ENCODE measurements around the gene CCSER1.
"Not testable (repeated sequence)": the region's sequence is repeated elsewhere in the genome, so short reads cannot be mapped to it uniquely, and the experiment has no call there.

CCSER1 gene

GRCh38 chr4:90292438-90292837, 165.2 kb downstream of the CCSER1 start:
- no peaks in the 10 kb centered on the region for H3K79me2 ChIP-seq (ENCODE audit: control insufficient read depth, low read length)

GRCh38 chr4:90293320-90293719, 166.1 kb downstream of the CCSER1 start:
- Histone ChIP-seq H3K27ac (ENCODE audit: low read depth, low read length) (no peak overlapping the region), H3K4me2 (ENCODE audit: low read length) (no peak overlapping the region), H4K20me1 (ENCODE audit: control insufficient read depth, insufficient read depth, low read depth, low read length) (no peaks in the 10 kb centered on the region), H3K27me3 (ENCODE audit: control insufficient read depth, low read length) (no peaks in the 10 kb centered on the region), H3K9me2 (replicated peaks; ENCODE audit: control insufficient read depth, low read length) (no peaks in the 10 kb centered on the region), H3K36me3 (ENCODE audit: control insufficient read depth, low read length) (no peaks in the 10 kb centered on the region), H3K4me1 (ENCODE audit: control insufficient read depth, low read length) (no peaks in the 10 kb centered on the region), H3K79me2 (ENCODE audit: control insufficient read depth, low read length) (no peaks in the 10 kb centered on the region), H3F3A (ENCODE audit: control insufficient read depth, insufficient read depth) (no peaks in the 10 kb centered on the region), H3K9me3 (ENCODE audit: control insufficient read depth, insufficient read depth, low read length) (no peaks in the 10 kb centered on the region), H3K4me3 (ENCODE audit: low read length) (no peak overlapping the region)
- TF ChIP-seq CTCF (IDR thresholded peaks at IDR 0.05; ENCODE audit: low read depth, low read length, poor library complexity, severe bottlenecking) (no peak), EZH2phosphoT487 (IDR thresholded peaks at IDR 0.05; ENCODE audit: borderline replicate concordance, low read length) (no peak)

More at GRCh38 chr4:90292438-90292837, 165.2 kb downstream of the CCSER1 start:
- Histone ChIP-seq H3K4me1 (ENCODE audit: control insufficient read depth, low read length) (no peaks in the 10 kb centered on the region), H3F3A (ENCODE audit: control insufficient read depth, insufficient read depth) (no peaks in the 10 kb centered on the region), H3K27me3 (ENCODE audit: control insufficient read depth, low read length) (no peaks in the 10 kb centered on the region), H3K36me3 (ENCODE audit: control insufficient read depth, low read length) (no peaks in the 10 kb centered on the region), H3K9me3 (ENCODE audit: control insufficient read depth, insufficient read depth, low read length) (no peaks in the 10 kb centered on the region), H4K20me1 (ENCODE audit: control insufficient read depth, insufficient read depth, low read depth, low read length) (no peaks in the 10 kb centered on the region), H3K4me3 (ENCODE audit: low read length) (no peak overlapping the region), H3K27ac (ENCODE audit: low read depth, low read length) (no peak overlapping the region), H3K9me2 (replicated peaks; ENCODE audit: control insufficient read depth, low read length) (no peaks in the 10 kb centered on the region), H3K4me2 (ENCODE audit: low read length) (no peak overlapping the region)
- TF ChIP-seq EZH2phosphoT487 (IDR thresholded peaks at IDR 0.05; ENCODE audit: borderline replicate concordance, low read length) (no peak), CTCF (IDR thresholded peaks at IDR 0.05; ENCODE audit: low read depth, low read length, poor library complexity, severe bottlenecking) (no peak)

DNA sequence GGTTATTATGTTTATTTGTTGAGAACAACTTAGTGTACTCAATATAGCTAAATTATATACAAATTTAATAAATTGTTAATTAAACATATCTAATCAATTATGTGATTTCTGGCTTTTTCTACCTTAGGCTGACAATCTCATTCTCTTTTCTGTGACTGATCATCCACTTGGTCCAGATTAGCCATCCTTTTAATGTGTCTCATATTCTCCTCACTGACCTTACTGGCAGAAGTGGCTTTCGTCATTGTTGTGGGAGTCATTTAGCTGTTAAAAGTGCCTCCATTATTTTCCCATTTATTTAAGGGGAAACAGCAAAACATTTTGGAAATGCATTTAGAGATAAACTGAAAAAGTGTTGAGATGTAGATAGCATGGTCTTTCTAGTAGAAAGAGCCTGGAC, 172.2 kb downstream of the CCSER1 start:
- no peak overlapping the region for H3K4me2 ChIP-seq (ENCODE audit: low read length)
- TF ChIP-seq CTCF (IDR thresholded peaks at IDR 0.05; ENCODE audit: low read depth, low read length, poor library complexity, severe bottlenecking) (no peak), EZH2phosphoT487 (IDR thresholded peaks at IDR 0.05; ENCODE audit: borderline replicate concordance, low read length) (no peak)
- H3K79me2 ChIP-seq (ENCODE audit: control insufficient read depth, low read length), result no peaks in the 10 kb centered on the region
- H3F3A ChIP-seq (ENCODE audit: control insufficient read depth, insufficient read depth), result no peaks in the 10 kb centered on the region
- no peaks in the 10 kb centered on the region for H3K9me2 ChIP-seq (replicated peaks; ENCODE audit: control insufficient read depth, low read length)
- no peaks in the 10 kb centered on the region for H3K36me3 ChIP-seq (ENCODE audit: control insufficient read depth, low read length)
- H4K20me1 ChIP-seq (ENCODE audit: control insufficient read depth, insufficient read depth, low read depth, low read length), result no peaks in the 10 kb centered on the region
- H3K4me3 ChIP-seq (ENCODE audit: low read length), result no peak overlapping the region
- no peaks in the 10 kb centered on the region for H3K27me3 ChIP-seq (ENCODE audit: control insufficient read depth, low read length)
- no peaks in the 10 kb centered on the region for H3K9me3 ChIP-seq (ENCODE audit: control insufficient read depth, insufficient read depth, low read length)
- no peak overlapping the region for H3K27ac ChIP-seq (ENCODE audit: low read depth, low read length)
- no peaks in the 10 kb centered on the region for H3K4me1 ChIP-seq (ENCODE audit: control insufficient read depth, low read length)

DNA sequence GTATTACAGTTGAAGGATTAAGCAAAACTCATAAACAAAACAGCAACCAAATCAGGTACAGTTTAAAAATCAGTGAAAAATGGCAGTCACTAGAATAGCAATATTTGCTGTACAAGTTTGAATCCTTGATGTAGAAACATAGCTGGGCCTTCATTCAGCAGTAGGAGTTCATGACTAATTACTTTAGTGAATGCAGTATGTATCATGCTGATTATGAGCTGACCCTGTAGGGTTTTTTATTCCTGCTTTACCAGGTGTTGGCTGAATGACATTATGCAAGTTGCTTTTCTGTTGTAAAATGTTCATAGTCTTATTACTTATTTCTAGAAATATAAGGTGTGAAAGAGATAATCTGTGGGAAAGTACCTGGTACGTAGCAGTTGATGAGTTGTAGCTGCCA, 179.6 kb downstream of the CCSER1 start:
- H3K9me3 ChIP-seq (ENCODE audit: control insufficient read depth, insufficient read depth, low read length), result no peaks in the 10 kb centered on the region
- no peaks in the 10 kb centered on the region for H3K9me2 ChIP-seq (replicated peaks; ENCODE audit: control insufficient read depth, low read length)
- H3K27ac ChIP-seq (ENCODE audit: low read depth, low read length), result no peak overlapping the region
- H4K20me1 ChIP-seq (ENCODE audit: control insufficient read depth, insufficient read depth, low read depth, low read length), result no peaks in the 10 kb centered on the region
- no peak overlapping the region for H3K4me2 ChIP-seq (ENCODE audit: low read length)
- H3F3A ChIP-seq (ENCODE audit: control insufficient read depth, insufficient read depth), result no peaks in the 10 kb centered on the region
- no peaks in the 10 kb centered on the region for H3K4me1 ChIP-seq (ENCODE audit: control insufficient read depth, low read length)
- H3K4me3 ChIP-seq (ENCODE audit: low read length), result no peak overlapping the region
- H3K27me3 ChIP-seq (ENCODE audit: control insufficient read depth, low read length), result no peaks in the 10 kb centered on the region
- TF ChIP-seq CTCF (IDR thresholded peaks at IDR 0.05; ENCODE audit: low read depth, low read length, poor library complexity, severe bottlenecking) (no peak), EZH2phosphoT487 (IDR thresholded peaks at IDR 0.05; ENCODE audit: borderline replicate concordance, low read length) (no peak)
- H3K79me2 ChIP-seq (ENCODE audit: control insufficient read depth, low read length), result no peaks in the 10 kb centered on the region
- H3K36me3 ChIP-seq (ENCODE audit: control insufficient read depth, low read length), result no peaks in the 10 kb centered on the region

- H3K4me2 ChIP-seq (ENCODE audit: low read length); H3K36me3 ChIP-seq (ENCODE audit: control insufficient read depth, low read length); H4K20me1 ChIP-seq (ENCODE audit: control insufficient read depth, insufficient read depth, low read depth, low read length); H3K4me3 ChIP-seq (ENCODE audit: low read length); H3K27me3 ChIP-seq (ENCODE audit: control insufficient read depth, low read length); H3K27ac ChIP-seq (ENCODE audit: low read depth, low read length); H3K4me1 ChIP-seq (ENCODE audit: control insufficient read depth, low read length); H3K9me3 ChIP-seq (ENCODE audit: control insufficient read depth, insufficient read depth, low read length); H3K9me2 ChIP-seq (replicated peaks; ENCODE audit: control insufficient read depth, low read length); H3F3A ChIP-seq (ENCODE audit: control insufficient read depth, insufficient read depth); H3K79me2 ChIP-seq (ENCODE audit: control insufficient read depth, low read length): not testable (repeated sequence)
These were observed 189.9 kb downstream of the CCSER1 start for GRCh38 chr4:90317140-90317539.
